Heart left ventricle (tissue), 16 donors: ENCODE measurements around the gene CMPK2. TPM values are rescaled to one million over a fixed set of nuclear protein-coding genes. Genes with fewer than 3 reads are reported as not detected.

Experiments used
- ATAC-seq, 4 donors: fragments of 200-7000 bp; cut with Tn5 transposase; one replicate each; pipeline ENCODE4 v1.9.1; 2020 to 2022; ENCODE audit warnings: moderate library complexity in 4 of 4, mild to moderate bottlenecking in 3 of 4, moderate number of reproducible peaks in 1 of 4
- DNase-seq, 5 donors: peaks; one replicate each; pipeline ENCODE4 v3.0.0-alpha.2; 2020
- H3K27ac ChIP-seq, 12 donors: fragments of 200-600 bp; sonication (generic) in 4 of 12; one replicate each; pipeline versions ENCODE4 v1.5.0 to v1.8.0; 2016 to 2022; ENCODE audit warnings: mild to moderate bottlenecking in 2 of 12
- H3K27me3 ChIP-seq, 9 donors: fragments of 200-600 bp; sonication (generic) in 2 of 9; one replicate each; pipeline versions ENCODE4 v1.5.1 to v1.8.0; 2016 to 2022; ENCODE audit warnings: mild to moderate bottlenecking in 3 of 9
- H3K36me3 ChIP-seq, 9 donors: fragments of 200-600 bp; sonication (generic) in 2 of 9; one replicate each; pipeline versions ENCODE4 v1.5.0 to v1.8.0; 2018 to 2022; ENCODE audit warnings: mild to moderate bottlenecking in 2 of 9
- H3K4me1 ChIP-seq, 12 donors: fragments of 200-600 bp; sonication (generic) in 4 of 12; one replicate each; pipeline versions ENCODE4 v1.5.0 to v1.8.0; 2016 to 2022; ENCODE audit warnings: mild to moderate bottlenecking in 3 of 12
- H3K4me3 ChIP-seq, 12 donors: fragments of 200-600 bp; sonication (generic) in 4 of 12; one replicate each; pipeline versions ENCODE4 v1.5.0 to v1.8.0; 2017 to 2022; ENCODE audit warnings: mild to moderate bottlenecking in 9 of 12, moderate library complexity in 4 of 12
- H3K9me3 ChIP-seq, 12 donors: fragments of 200-600 bp; sonication (generic) in 4 of 12; one replicate each; pipeline versions ENCODE4 v1.5.0 to v1.8.0; 2016 to 2022; ENCODE audit warnings: mild to moderate bottlenecking in 1 of 12
- POLR2A ChIP-seq, 2 donors: fragments of 450-650 bp; IDR thresholded peaks; one replicate each; pipeline ENCODE4 v1.6.1; 2017; ENCODE audit warnings: antibody characterized with exemption in 2 of 2, mild to moderate bottlenecking in 2 of 2, moderate library complexity in 2 of 2
- WGBS, 4 donors: extraction: QIAGEN DNeasy Blood & Tissue Kit in 2 of 4; methylation state at CpG; one replicate each; pipeline versions ENCODE4 v1.1.5 to v1.1.7; 2013 to 2018; 5-methylcytosine and 5-hydroxymethylcytosine counted together
- intact Hi-C, 10 donors: fragments of 100-400 bp; cut with DNase I; formaldehyde crosslinking; loops; one replicate each; pipeline versions ENCODE4 v1.11.1 to v1.14.2; 2022
- polyA plus RNA-seq, 2 donors: library from polyadenylated mRNA; stranded (reverse); fragments of 200-250 nt; gene quantifications; one replicate each; pipeline ENCODE4 v1.2.3, GENCODE V29; 2013
- total RNA-seq, 9 donors: library from RNA; depleted of rRNA in 2 of 9; stranded (reverse); fragments of >200 nt in 2 of 9; fragmentation: NEBNext Ultra II Directional in 3 of 9; extraction: Animal tissue kit (Norgen Biotek cat#: 25700) in 3 of 9; gene quantifications; one replicate each; pipeline versions ENCODE4 v1.1.0 to v1.2.4, GENCODE V29; 2016 to 2023
- TF ChIP-seq, protein P1 (sequence below), 12 donors: fragments of 200-600 bp; sonication (generic) in 4 of 12; IDR thresholded peaks; one replicate each; pipeline versions ENCODE4 v1.5.0 to v1.8.0; 2018 to 2022; ENCODE audit warnings: antibody characterized with exemption in 12 of 12, mild to moderate bottlenecking in 5 of 12
- donor health status: ischemic (EF 13 %, LVEDD 7.1; RV severe dilation, severe dysfunction).
- donor health status: healthy with polysubstance abuse.
- donor health status: DM: no; HTN: yes; CAD: no.
- donor health status: DM: no; HTN: no; CAD: no.
- donor health status: ischemic (EF 25% LVEDD 6.9; RV normal size, moderate dysfunction).
- donor health status: ischemic (EF 25% LVEDD 5.7; RV mildly dilated, moderate dysfunction).
- donor health status: healthy.
- donor health status: DM: yes; HTN: yes; CAD: no.
- donor health status: ischemic (EF 35%, LVEDD 5.7; RV mildly dilated, moderate dysfunction).
- donor health status: nonischemic (EF 11% LVEDD 7.7; RV severe dilation, severe dysfunction).
- donor health status: DM: yes; HTN: yes; CAD: no.
- donor health status: PGD.
- donor health status: ischemic (EF 29% LVEDD 5.4; RV normal size, mild dysfunction).
- donor health status: nonischemic (EF 23%, LVEDD 6.1; RV moderate dilation, normal function).

The CMPK2 gene
- total and polyA plus RNA-seq, 11 donors = 2.0 to 33.2 (median 6.0) TPM

DNA sequence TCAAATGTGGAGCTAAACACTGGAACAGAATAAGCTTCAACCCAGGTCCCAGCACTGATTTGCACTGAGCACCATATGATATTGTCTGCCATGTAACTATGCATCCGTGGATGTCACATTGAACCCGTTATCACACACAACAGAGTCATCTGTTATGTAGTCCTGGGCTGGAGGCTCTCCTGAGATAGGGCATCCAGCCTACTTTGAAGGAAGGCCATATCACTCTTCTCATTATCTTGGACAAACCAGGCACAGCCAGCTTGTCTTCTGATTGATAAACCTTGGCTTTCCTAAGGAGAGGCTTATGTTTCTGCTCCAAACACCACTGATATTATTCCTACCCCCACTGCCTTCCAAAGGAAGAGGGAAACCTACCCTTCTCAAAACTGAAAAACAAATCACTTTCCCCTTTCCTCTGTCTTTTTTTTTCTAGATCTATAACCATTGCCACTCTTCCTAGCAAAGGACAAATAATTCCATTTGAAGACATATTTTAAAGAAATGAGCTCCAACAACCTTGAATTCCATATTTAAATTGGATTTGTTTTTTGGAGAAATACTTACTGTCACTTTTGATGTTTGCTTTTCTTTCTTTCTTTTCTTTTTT lies 28.3 kb upstream of the CMPK2 start:
- no peaks in the 10 kb centered on the region for H3K9me3 ChIP-seq
- 48 to 66% (median 65%) methylated on average over 2 of the region's 2 CpGs for whole genome bisulfite sequencing, 4 donors
- peaks cover 0 to 4% (median 0%) of the 10 kb centered on the region in 12 donors for H3K4me1 ChIP-seq
- ATAC-seq (no peak), DNase-seq (no peak)
- intact Hi-C loops = no loop called here
- no peaks in the 10 kb centered on the region for H3K27me3 ChIP-seq
- TF ChIP-seq, protein P1, sequence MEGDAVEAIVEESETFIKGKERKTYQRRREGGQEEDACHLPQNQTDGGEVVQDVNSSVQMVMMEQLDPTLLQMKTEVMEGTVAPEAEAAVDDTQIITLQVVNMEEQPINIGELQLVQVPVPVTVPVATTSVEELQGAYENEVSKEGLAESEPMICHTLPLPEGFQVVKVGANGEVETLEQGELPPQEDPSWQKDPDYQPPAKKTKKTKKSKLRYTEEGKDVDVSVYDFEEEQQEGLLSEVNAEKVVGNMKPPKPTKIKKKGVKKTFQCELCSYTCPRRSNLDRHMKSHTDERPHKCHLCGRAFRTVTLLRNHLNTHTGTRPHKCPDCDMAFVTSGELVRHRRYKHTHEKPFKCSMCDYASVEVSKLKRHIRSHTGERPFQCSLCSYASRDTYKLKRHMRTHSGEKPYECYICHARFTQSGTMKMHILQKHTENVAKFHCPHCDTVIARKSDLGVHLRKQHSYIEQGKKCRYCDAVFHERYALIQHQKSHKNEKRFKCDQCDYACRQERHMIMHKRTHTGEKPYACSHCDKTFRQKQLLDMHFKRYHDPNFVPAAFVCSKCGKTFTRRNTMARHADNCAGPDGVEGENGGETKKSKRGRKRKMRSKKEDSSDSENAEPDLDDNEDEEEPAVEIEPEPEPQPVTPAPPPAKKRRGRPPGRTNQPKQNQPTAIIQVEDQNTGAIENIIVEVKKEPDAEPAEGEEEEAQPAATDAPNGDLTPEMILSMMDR (IDR thresholded peaks at IDR 0.05) = no peak
- no peak for TF ChIP-seq POLR2A (IDR thresholded peaks at IDR 0.05)
- H3K36me3 ChIP-seq = peaks cover 0 to 78% (median 12%) of the 10 kb centered on the region in 9 donors
- H3K27ac ChIP-seq = no peak overlapping the region
- no peak overlapping the region for H3K4me3 ChIP-seq

DNA sequence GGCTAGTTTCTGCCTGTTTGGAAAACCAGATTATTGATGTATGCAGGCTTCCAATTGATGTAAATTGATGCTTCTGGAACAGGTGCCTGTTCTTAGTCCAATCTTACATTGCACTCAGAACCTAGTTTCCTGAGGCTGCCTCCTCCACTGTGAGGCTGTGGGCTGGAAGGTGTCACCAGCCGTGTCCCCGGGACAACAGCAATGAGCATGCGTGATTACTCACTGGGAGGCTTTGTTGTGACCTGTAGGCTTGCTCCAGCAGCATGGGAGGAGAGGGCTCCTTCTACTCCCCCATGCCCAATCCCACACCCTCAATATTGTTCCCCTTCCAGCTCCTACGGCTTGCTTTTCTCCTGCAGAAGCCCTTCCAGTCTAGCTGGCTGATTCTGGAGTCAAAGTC lies 23.0 kb upstream of the CMPK2 start:
- H3K27me3 ChIP-seq = no peaks in the 10 kb centered on the region
- H3K9me3 ChIP-seq = no peaks in the 10 kb centered on the region
- DNase-seq (no peak), ATAC-seq (no peak)
- WGBS, 4 donors = 86 to 97% (median 92%) methylated on average over 4 of the region's 4 CpGs
- intact Hi-C loops = no loop called here
- no peak overlapping the region for H3K27ac ChIP-seq
- peaks cover 0 to 8% (median 3%) of the 10 kb centered on the region in 12 donors for H3K4me1 ChIP-seq
- H3K4me3 ChIP-seq = no peak overlapping the region
- TF ChIP-seq, protein P1 (IDR thresholded peaks at IDR 0.05) = no peak
- no peak for TF ChIP-seq POLR2A (IDR thresholded peaks at IDR 0.05)
- H3K36me3 ChIP-seq = peaks cover 0 to 83% (median 8%) of the 10 kb centered on the region in 9 donors

GRCh38 chr2:6887751-6888192 lies 22.1 kb upstream of the CMPK2 start:
- DNase-seq (no peak), ATAC-seq (no peak)
- peaks cover 0 to 74% (median 6%) of the 10 kb centered on the region in 9 donors for H3K36me3 ChIP-seq
- intact Hi-C loops = no loop called here
- H3K27me3 ChIP-seq = no peaks in the 10 kb centered on the region
- no peak overlapping the region for H3K4me3 ChIP-seq
- H3K9me3 ChIP-seq = no peaks in the 10 kb centered on the region
- H3K4me1 ChIP-seq = peaks cover 0 to 18% (median 10%) of the 10 kb centered on the region in 12 donors
- no peak overlapping the region for H3K27ac ChIP-seq
- 77 to 90% (median 80%) methylated on average over 3 of the region's 3 CpGs for WGBS, 4 donors
- TF ChIP-seq, protein P1 (IDR thresholded peaks at IDR 0.05) = no peak
- no peak for TF ChIP-seq POLR2A (IDR thresholded peaks at IDR 0.05)

- H3K36me3 ChIP-seq = peaks cover 0 to 56% (median 6%) of the 10 kb centered on the region in 9 donors
- ATAC-seq = no peak
Observed at GRCh38 chr2:6885968-6886367, 20.3 kb upstream of the CMPK2 start.

More at GRCh38 chr2:6885968-6886367, 20.3 kb upstream of the CMPK2 start:
- Histone ChIP-seq H3K27ac (no peak overlapping the region), H3K4me1 (peaks cover 0 to 34% (median 14%) of the 10 kb centered on the region in 12 donors), H3K27me3 (no peaks in the 10 kb centered on the region), H3K4me3 (no peak overlapping the region), H3K9me3 (no peaks in the 10 kb centered on the region)
- intact Hi-C loops = no loop called here
- no peak for TF ChIP-seq POLR2A (IDR thresholded peaks at IDR 0.05)
- TF ChIP-seq, protein P1 (IDR thresholded peaks at IDR 0.05) = no peak
- no peak for DNase-seq
- WGBS, 4 donors = 84 to 88% (median 86%) methylated on average over 3 of the region's 3 CpGs
